Measurements from ENCODE around the gene SPRR2G.
"Not testable (repeated sequence)": the region's sequence is repeated elsewhere in the genome, so short reads cannot be mapped to it uniquely, and the experiment has no call there.

The SPRR2G gene

DNA sequence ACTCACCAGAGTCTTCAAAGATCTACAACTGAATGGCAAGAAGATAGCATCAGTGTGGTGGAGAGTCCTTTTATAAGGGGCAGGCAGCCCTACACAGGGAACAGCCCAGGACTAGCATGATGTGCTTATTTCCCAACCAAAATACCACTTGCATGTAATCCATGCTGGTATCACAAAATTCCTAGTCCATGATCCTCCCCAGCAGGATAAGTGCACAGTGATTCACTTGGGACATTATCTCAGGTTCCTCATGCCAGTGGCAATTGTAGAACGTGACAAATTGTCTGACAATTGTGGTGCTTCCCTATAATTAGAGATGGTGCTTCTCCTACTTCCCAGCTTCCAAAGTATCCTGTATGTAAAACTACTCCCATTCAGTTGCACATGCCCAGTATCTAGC, at the start of gene SPRR2G:
TSS of gene SPRR2G (minus strand) at position 45 of the 400 bp plus-strand sequence. CDS start 780 bp downstream, outside the sequence.
- Histone ChIP-seq H3K4me3 (ENCODE audit: low read length) (no peak within 1 kb of the TSS), H3K9me3 (ENCODE audit: insufficient read depth, low read depth, low read length) (no peaks in the 10 kb centered on the region), H3K27me3 (ENCODE audit: insufficient read depth, low read length) (no peaks in the 10 kb centered on the region), H3K4me1 (ENCODE audit: insufficient read depth, low read length) (no peaks in the 10 kb centered on the region), H3K9ac (ENCODE audit: low read depth, low read length) (no peak within 1 kb of the TSS), H3K27ac (ENCODE audit: low read length) (no peak within 1 kb of the TSS), H3K36me3 (ENCODE audit: insufficient read depth, low read depth, low read length) (no peaks in the 10 kb centered on the region)

DNA sequence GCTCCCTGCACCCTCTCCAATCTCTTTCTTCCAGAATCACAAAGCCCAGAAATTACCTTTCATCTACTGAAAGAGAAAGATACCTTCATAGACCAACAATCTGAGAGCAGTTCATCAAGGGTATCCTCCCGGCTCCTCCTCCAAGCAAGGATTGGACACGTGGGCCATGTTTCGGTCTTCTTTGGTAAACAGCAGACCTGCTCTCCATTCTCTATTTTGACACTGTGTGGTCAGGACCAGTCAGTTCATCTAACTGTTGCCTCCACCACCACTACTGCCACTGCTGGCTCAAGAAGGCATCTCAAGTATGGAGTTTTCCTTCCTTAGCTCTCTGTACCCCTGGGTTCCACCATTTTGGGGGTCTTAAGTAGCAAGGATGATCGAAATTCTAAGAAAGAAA, 44.5 kb upstream of the SPRR2G start:
- H3K9ac ChIP-seq (ENCODE audit: low read depth, low read length): no peak overlapping the region
- no peaks in the 10 kb centered on the region for H3K36me3 ChIP-seq (ENCODE audit: insufficient read depth, low read depth, low read length)
- H3K4me3 ChIP-seq (ENCODE audit: low read length): no peak overlapping the region
- H3K9me3 ChIP-seq (ENCODE audit: insufficient read depth, low read depth, low read length): no peaks in the 10 kb centered on the region
- H3K4me1 ChIP-seq (ENCODE audit: insufficient read depth, low read length): peaks cover 3% of the 10 kb centered on the region; the same call in 1 of the 2 replicates
- no peak overlapping the region for H3K27ac ChIP-seq (ENCODE audit: low read length)
- no peaks in the 10 kb centered on the region for H3K27me3 ChIP-seq (ENCODE audit: insufficient read depth, low read length)

DNA sequence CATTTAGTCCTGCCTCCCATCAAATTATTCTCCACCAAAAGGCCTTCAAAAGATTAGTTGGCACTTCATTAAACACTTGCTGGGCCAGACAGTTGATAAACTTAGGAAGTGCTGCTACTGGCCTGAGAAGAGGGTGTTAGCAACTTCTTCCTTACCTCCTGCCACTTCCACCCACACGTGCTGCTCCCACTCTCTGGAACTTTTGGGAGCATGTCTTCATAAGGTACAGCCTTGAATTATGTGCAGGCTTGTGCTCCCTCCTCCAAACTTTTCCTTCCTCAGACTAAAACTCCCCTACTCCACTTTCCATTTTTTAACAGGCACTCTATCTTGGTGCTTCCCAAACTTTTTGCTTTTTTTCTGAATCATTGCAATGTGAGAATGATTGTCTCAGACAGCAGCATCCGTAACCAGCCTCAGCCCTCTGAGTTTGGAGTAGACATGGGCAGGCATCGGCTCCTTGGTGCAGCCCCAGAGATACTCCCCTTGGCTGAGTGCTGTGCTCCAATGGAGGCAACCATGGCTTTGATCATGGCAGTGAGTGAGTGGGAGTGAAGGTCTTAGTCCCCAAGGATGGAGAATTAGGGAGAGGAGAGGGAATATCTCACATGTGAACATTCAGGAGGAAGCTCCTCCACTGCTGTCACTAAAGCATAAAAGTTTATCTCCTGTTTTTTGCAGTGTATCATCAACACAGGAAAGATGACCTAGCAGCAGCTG, 43.8 kb upstream of the SPRR2G start:
- Histone ChIP-seq H3K4me3 (ENCODE audit: low read length) (no peak overlapping the region), H3K27ac (ENCODE audit: low read length) (no peak overlapping the region), H3K27me3 (ENCODE audit: insufficient read depth, low read length) (no peaks in the 10 kb centered on the region), H3K9ac (ENCODE audit: low read depth, low read length) (no peak overlapping the region), H3K9me3 (ENCODE audit: insufficient read depth, low read depth, low read length) (no peaks in the 10 kb centered on the region), H3K4me1 (ENCODE audit: insufficient read depth, low read length) (peaks cover 3% of the 10 kb centered on the region; the same call in 1 of the 2 replicates), H3K36me3 (ENCODE audit: insufficient read depth, low read depth, low read length) (no peaks in the 10 kb centered on the region)

DNA sequence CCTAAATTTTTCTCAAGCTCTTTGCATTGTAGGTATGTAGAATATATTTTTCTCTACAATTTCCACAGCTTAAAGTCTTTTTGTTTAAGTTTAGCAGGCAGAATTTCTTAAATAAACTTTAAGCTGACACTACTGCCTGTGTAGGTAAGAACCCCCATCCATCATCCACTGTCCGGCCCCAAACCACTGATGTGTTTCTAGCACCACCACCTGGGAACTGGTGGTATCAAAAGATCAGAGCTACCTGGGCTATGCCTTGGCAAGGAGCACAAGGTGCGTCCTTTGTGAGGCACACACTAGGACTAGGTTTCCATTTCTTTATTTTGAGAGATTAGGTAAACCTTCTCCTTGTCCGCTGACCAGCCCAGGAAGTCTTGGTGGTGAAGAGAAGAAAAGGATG, 42.0 kb upstream of the SPRR2G start:
- no peaks in the 10 kb centered on the region for H3K36me3 ChIP-seq (ENCODE audit: insufficient read depth, low read depth, low read length)
- no peak overlapping the region for H3K27ac ChIP-seq (ENCODE audit: low read length)
- no peak overlapping the region for H3K4me3 ChIP-seq (ENCODE audit: low read length)
- H3K9me3 ChIP-seq (ENCODE audit: insufficient read depth, low read depth, low read length): no peaks in the 10 kb centered on the region
- no peak overlapping the region for H3K9ac ChIP-seq (ENCODE audit: low read depth, low read length)
- no peaks in the 10 kb centered on the region for H3K27me3 ChIP-seq (ENCODE audit: insufficient read depth, low read length)
- H3K4me1 ChIP-seq (ENCODE audit: insufficient read depth, low read length): peaks cover 3% of the 10 kb centered on the region; the same call in 1 of the 2 replicates

DNA sequence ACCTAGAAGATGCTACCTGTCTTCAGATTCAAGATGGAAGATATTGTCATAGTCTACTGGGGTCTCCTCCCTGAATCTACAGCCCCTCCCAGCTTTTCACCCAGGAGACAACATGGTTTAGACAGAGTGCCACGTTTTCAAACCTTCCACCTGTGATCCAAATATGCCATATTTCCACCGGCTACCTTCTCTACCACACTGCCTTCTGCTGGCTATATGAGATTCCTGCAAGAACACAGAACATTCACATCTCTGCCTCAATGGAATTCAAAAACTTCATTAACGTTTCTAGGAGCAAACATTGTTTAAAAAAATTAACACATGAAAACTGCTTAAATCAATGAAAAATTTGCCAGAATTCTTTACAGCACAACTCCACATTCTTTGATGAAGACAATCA, 39.7 kb upstream of the SPRR2G start:
- Histone ChIP-seq H3K9me3 (ENCODE audit: insufficient read depth, low read depth, low read length) (no peaks in the 10 kb centered on the region), H3K9ac (ENCODE audit: low read depth, low read length) (no peak overlapping the region), H3K4me3 (ENCODE audit: low read length) (no peak overlapping the region), H3K27me3 (ENCODE audit: insufficient read depth, low read length) (no peaks in the 10 kb centered on the region), H3K27ac (ENCODE audit: low read length) (no peak overlapping the region), H3K36me3 (ENCODE audit: insufficient read depth, low read depth, low read length) (no peaks in the 10 kb centered on the region), H3K4me1 (ENCODE audit: insufficient read depth, low read length) (peaks cover 3% of the 10 kb centered on the region; the same call in 1 of the 2 replicates)

- not testable (repeated sequence) for H3K9ac ChIP-seq (ENCODE audit: low read depth, low read length); H3K9me3 ChIP-seq (ENCODE audit: insufficient read depth, low read depth, low read length); H3K36me3 ChIP-seq (ENCODE audit: insufficient read depth, low read depth, low read length); H3K27me3 ChIP-seq (ENCODE audit: insufficient read depth, low read length); H3K4me3 ChIP-seq (ENCODE audit: low read length); H3K4me1 ChIP-seq (ENCODE audit: insufficient read depth, low read length); H3K27ac ChIP-seq (ENCODE audit: low read length)
Measured at GRCh38 chr1:153188301-153188700, 37.6 kb upstream of the SPRR2G start.

- H3K4me1 ChIP-seq (ENCODE audit: insufficient read depth, low read length): no peaks in the 10 kb centered on the region
- H3K27ac ChIP-seq (ENCODE audit: low read length): no peak overlapping the region
- no peak overlapping the region for H3K4me3 ChIP-seq (ENCODE audit: low read length)
- no peaks in the 10 kb centered on the region for H3K27me3 ChIP-seq (ENCODE audit: insufficient read depth, low read length)
- H3K9ac ChIP-seq (ENCODE audit: low read depth, low read length): no peak overlapping the region
- H3K36me3 ChIP-seq (ENCODE audit: insufficient read depth, low read depth, low read length): no peaks in the 10 kb centered on the region
- no peaks in the 10 kb centered on the region for H3K9me3 ChIP-seq (ENCODE audit: insufficient read depth, low read depth, low read length)
Measured at GRCh38 chr1:153180556-153180955, 29.9 kb upstream of the SPRR2G start.

DNA sequence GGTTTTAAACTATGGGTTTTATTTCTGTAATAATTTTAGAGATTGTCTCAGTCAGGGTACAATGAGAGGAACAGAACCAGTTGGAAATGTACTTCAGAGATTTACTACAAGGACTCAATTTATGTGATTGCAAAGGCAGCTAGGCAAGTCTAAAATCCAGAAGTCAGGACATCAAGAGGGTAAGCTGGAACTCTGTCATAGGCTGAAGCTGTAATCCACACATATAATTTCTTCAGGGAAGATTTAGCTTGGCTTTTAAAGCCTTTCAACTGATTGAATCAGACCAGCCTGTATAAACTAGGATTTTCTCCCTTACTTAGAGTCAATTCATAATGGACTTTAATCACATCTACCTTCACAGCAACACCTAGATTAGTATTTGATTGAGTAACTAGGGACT, 28.2 kb upstream of the SPRR2G start:
- Histone ChIP-seq H3K4me1 (ENCODE audit: insufficient read depth, low read length) (no peaks in the 10 kb centered on the region), H3K9me3 (ENCODE audit: insufficient read depth, low read depth, low read length) (no peaks in the 10 kb centered on the region), H3K4me3 (ENCODE audit: low read length) (no peak overlapping the region), H3K9ac (ENCODE audit: low read depth, low read length) (no peak overlapping the region), H3K27me3 (ENCODE audit: insufficient read depth, low read length) (no peaks in the 10 kb centered on the region), H3K27ac (ENCODE audit: low read length) (no peak overlapping the region), H3K36me3 (ENCODE audit: insufficient read depth, low read depth, low read length) (no peaks in the 10 kb centered on the region)

- no peak overlapping the region for H3K4me3 ChIP-seq (ENCODE audit: low read length)
- no peaks in the 10 kb centered on the region for H3K36me3 ChIP-seq (ENCODE audit: insufficient read depth, low read depth, low read length)
Measured at GRCh38 chr1:153174624-153175023, 23.9 kb upstream of the SPRR2G start.

DNA sequence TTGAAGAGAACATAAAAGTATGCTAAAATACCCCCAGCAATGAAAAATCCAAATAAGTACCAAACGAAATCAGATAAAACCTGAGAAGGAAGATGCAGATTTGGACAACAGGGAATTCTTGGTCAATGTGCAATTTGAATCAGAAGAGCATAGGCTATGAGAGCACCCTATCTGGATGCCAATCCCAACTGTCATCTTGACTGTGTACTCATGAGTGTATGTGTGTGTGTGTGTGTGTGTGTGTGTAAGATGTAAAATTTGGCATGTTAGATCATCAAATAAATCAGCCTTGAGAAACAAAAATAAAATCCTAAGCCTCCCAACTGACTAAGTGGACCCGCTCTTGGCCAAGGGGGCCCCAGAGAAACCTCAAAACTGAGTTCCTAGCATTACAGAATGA, 18.0 kb upstream of the SPRR2G start:
- Histone ChIP-seq H3K27ac (ENCODE audit: low read length) (no peak overlapping the region), H3K36me3 (ENCODE audit: insufficient read depth, low read depth, low read length) (no peaks in the 10 kb centered on the region), H3K9ac (ENCODE audit: low read depth, low read length) (no peak overlapping the region), H3K4me1 (ENCODE audit: insufficient read depth, low read length) (no peaks in the 10 kb centered on the region), H3K27me3 (ENCODE audit: insufficient read depth, low read length) (no peaks in the 10 kb centered on the region), H3K9me3 (ENCODE audit: insufficient read depth, low read depth, low read length) (no peaks in the 10 kb centered on the region), H3K4me3 (ENCODE audit: low read length) (no peak overlapping the region)

More at GRCh38 chr1:153174624-153175023, 23.9 kb upstream of the SPRR2G start:
- no peak overlapping the region for H3K9ac ChIP-seq (ENCODE audit: low read depth, low read length)
- no peak overlapping the region for H3K27ac ChIP-seq (ENCODE audit: low read length)
- no peaks in the 10 kb centered on the region for H3K9me3 ChIP-seq (ENCODE audit: insufficient read depth, low read depth, low read length)
- H3K4me1 ChIP-seq (ENCODE audit: insufficient read depth, low read length): no peaks in the 10 kb centered on the region
- H3K27me3 ChIP-seq (ENCODE audit: insufficient read depth, low read length): no peaks in the 10 kb centered on the region

DNA sequence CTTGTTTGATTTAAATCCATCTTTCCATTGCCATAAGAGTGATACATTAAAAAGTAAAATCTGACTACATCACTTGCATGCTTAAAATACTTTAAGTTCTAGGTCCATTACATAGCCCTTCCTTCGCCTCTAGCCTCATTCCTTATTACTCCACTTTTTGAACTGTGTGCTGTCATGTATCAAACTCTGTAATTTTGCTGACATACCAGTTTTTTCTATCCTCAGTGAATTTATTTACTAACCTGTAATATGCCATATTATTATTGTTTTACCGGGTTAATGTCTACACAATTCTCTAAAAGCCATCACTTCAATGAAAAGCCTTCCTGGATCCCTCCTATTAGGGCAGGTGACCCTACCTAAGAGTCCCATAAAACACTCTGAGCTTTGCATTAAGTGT, 4.9 kb upstream of the SPRR2G start:
- Histone ChIP-seq H3K36me3 (ENCODE audit: insufficient read depth, low read depth, low read length) (no peaks in the 10 kb centered on the region), H3K9ac (ENCODE audit: low read depth, low read length) (no peak overlapping the region), H3K9me3 (ENCODE audit: insufficient read depth, low read depth, low read length) (peaks cover 21% of the 10 kb centered on the region), H3K4me3 (ENCODE audit: low read length) (no peak overlapping the region), H3K27me3 (ENCODE audit: insufficient read depth, low read length) (no peaks in the 10 kb centered on the region), H3K27ac (ENCODE audit: low read length) (no peak overlapping the region), H3K4me1 (ENCODE audit: insufficient read depth, low read length) (no peaks in the 10 kb centered on the region)

- Histone ChIP-seq H3K4me1 (ENCODE audit: insufficient read depth, low read length) (no peaks in the 10 kb centered on the region), H3K36me3 (ENCODE audit: insufficient read depth, low read depth, low read length) (no peaks in the 10 kb centered on the region), H3K9ac (ENCODE audit: low read depth, low read length) (no peak overlapping the region), H3K4me3 (ENCODE audit: low read length) (no peak overlapping the region), H3K27ac (ENCODE audit: low read length) (no peak overlapping the region), H3K9me3 (ENCODE audit: insufficient read depth, low read depth, low read length) (peaks cover 3% of the 10 kb centered on the region; the same call in 1 of the 2 replicates), H3K27me3 (ENCODE audit: insufficient read depth, low read length) (no peaks in the 10 kb centered on the region)
Measured at GRCh38 chr1:153152481-153152880, 1.8 kb upstream of the SPRR2G start.

All from iPS-20b (cell line).